GM13976 (cell line): Measurements from ENCODE around the gene CT83.

Source experiments
- DNase-seq: peaks from one replicate; pipeline ENCODE4 v3.0.0; 2012; ENCODE audit warnings: low spot score
- CTCF ChIP-seq: IDR thresholded peaks from 2 replicates; pipeline ENCODE4 v1.5.1; 2012; ENCODE audit warnings: borderline replicate concordance, mild to moderate bottlenecking; ENCODE audit not compliant: insufficient read depth; ENCODE audit errors: extremely low read depth, missing control alignments, control extremely low read depth
- in situ Hi-C: fragments of 300-500 bp; cut with MboI; formaldehyde crosslinking; loops from one replicate; pipeline ENCODE4 v1.12.0; 2022; ENCODE audit warnings: low sequenced_read_pairs, mixed read lengths, inconsistent platforms; ENCODE audit not compliant: unreplicated experiment

CT83 gene

GRCh38 chrX:116435597-116435996, 27.2 kb downstream of the CT83 start:
- no peak for DNase-seq
- in situ Hi-C loops = no loop called here
- TF ChIP-seq CTCF = no peak

GRCh38 chrX:116427978-116428377, 34.8 kb downstream of the CT83 start:
- in situ Hi-C loops = no loop called here
- TF ChIP-seq CTCF = no peak

GRCh38 chrX:116417968-116418367, 44.8 kb downstream of the CT83 start:
- no peak for DNase-seq
- in situ Hi-C loops = no loop called here
- no peak for TF ChIP-seq CTCF

More at GRCh38 chrX:116427978-116428377, 34.8 kb downstream of the CT83 start:
- no peak for DNase-seq

- no peak for DNase-seq
- in situ Hi-C loops = no loop called here
- no peak for TF ChIP-seq CTCF
These were observed 45.6 kb downstream of the CT83 start for GRCh38 chrX:116417214-116417613.

- TF ChIP-seq CTCF = no peak
- no peak for DNase-seq
- in situ Hi-C loops = no loop called here
These were observed 49.5 kb downstream of the CT83 start for GRCh38 chrX:116413273-116413672.
